HG03442 (cell line): ENCODE data around the gene SRSF5.
"Not testable (repeated sequence)": the region's sequence is repeated elsewhere in the genome, so short reads cannot be mapped to it uniquely, and the experiment has no call there.

Experiments
- ATAC-seq: cut with Tn5 transposase; IDR thresholded peaks from one replicate; pipeline ENCODE4 v1.9.1; 2021; ENCODE audit warnings: mild to moderate bottlenecking, moderate library complexity; ENCODE audit not compliant: unreplicated experiment

Gene SRSF5

GRCh38 chr14:69766984-69767368, at the start of gene SRSF5:
SRSF5 (plus strand) TSS chr14:69767142; CDS start chr14:69768157, 1,015 bp downstream.
- ATAC-seq: peak; percentile 79

DNA sequence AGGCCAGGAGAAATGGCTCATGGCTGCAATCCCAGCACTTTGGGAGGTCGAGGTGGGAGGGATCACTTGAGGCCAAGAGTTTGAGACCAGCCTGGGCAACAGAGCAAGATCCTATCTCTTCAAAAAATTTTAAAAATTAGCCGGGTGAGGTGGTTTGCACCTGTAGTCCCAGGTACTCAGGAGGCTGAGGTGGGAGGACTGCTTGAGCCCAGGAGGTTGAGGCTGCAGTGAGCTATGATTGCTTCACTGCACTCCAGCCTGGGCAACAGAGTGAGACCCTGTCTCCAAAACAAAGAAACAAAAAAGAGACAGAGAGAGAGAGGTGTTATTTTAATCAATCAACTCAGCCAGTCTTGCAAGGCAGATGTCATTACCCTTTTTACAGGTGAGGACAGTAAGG, 48.3 kb upstream of the SRSF5 start:
- ATAC-seq: not testable (repeated sequence)

- ATAC-seq: no peak
Measured at GRCh38 chr14:69719501-69719951, 47.4 kb upstream of the SRSF5 start.

DNA sequence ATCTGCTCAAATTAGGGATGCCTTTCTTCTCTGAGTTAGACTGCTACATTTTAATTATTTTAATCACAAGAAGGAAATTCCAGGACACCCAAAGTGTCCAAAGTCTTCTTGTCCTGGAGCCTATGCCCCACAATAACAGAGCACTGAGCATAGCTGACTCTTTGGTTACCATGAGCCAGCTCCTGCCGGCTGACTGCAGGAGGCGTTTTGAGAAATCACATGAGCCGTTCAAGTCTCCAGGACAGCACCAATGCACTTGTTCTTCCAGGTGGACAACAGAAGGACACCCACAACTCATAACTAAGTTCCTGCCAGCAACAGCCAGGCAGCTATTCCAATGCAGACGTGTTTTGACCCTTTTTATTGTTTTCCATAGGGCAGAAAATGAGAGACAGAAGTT, 46.0 kb upstream of the SRSF5 start:
- no peak for ATAC-seq

- peak; percentile 84 for ATAC-seq
Measured at GRCh38 chr14:69726761-69727511, 40.0 kb upstream of the SRSF5 start.

DNA sequence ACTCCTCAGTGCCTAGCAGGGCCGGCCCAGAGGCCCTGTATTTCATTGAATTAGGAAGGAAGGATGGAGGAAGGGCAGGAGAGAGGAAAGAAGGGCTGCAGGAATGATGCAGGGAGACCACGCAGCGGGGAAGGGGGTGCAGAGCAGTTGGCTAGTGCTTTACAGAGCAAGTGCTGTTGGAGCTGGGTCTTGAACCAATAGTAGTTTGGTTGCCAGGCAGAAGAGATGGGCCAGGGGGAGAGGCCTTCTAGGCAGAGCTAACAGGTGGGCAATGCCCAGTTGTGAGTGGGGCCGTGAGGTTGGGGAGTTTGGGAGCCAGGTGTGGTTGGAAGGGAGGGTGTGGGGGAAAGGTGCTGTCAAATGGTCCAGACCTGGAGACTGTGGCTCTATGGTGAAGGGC, 39.1 kb upstream of the SRSF5 start:
- ATAC-seq: no peak

DNA sequence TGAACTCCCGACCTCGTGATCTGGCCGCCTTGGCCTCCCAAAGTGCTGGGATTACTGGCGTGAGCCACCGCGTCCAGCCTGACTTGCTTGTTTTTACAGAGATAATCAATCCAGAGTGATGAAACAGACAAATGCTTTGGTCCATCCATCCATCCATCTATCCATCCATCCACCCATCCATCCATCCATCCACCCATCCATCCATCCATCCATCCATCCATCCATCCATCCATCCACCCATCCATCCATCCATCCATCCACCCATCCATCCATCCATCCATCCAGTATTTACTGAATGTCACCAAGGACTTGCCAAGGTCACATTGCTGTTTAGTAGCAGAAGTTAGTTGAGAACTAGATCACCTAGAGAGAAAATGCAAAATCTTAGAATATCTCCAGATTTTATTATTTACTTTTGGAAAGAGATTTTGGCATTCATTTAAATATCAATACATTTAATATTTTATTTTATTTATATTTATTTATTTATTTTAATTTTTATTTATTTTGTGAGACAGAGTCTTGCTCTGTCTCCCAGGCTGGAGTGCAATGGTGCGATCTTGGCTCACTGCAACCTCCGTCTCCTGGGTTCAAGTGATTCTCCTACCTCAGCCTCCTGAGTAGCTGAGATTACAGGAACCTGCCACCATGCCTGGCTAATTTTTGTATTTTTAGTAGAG, 34.9 kb upstream of the SRSF5 start:
- not testable (repeated sequence) for ATAC-seq

GRCh38 chr14:69736405-69736804, 30.5 kb upstream of the SRSF5 start:
- not testable (repeated sequence) for ATAC-seq

- ATAC-seq: no peak
Measured at GRCh38 chr14:69741055-69741454, 25.9 kb upstream of the SRSF5 start.

- no peak for ATAC-seq
Measured at GRCh38 chr14:69749956-69750355, 17.0 kb upstream of the SRSF5 start.

DNA sequence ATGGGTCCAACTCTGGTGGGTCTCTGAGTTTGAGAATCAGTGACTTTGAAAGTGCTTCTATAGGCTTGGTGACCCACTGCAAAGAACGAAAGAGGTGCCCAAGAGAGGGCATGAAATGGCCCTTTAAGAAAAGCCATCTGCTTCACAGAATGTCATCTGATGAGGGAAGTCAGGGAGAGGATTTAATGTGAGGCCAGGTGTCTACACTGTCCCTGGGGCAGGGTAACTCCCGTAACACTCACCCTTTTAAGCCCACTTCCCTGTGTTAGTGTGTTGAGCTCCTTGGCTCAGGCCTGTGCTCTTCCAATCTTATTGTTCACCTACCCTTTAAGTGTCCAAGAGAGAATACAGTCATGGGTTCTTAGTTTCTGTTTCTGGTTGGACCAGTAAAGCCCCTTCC, 16.4 kb upstream of the SRSF5 start:
- no peak for ATAC-seq

GRCh38 chr14:69752773-69753172, 14.2 kb upstream of the SRSF5 start:
- no peak for ATAC-seq

GRCh38 chr14:69753860-69754259, 13.1 kb upstream of the SRSF5 start:
- no peak for ATAC-seq

GRCh38 chr14:69754487-69754886, 12.5 kb upstream of the SRSF5 start:
- ATAC-seq: no peak

GRCh38 chr14:69755296-69755695, 11.6 kb upstream of the SRSF5 start:
- no peak for ATAC-seq

DNA sequence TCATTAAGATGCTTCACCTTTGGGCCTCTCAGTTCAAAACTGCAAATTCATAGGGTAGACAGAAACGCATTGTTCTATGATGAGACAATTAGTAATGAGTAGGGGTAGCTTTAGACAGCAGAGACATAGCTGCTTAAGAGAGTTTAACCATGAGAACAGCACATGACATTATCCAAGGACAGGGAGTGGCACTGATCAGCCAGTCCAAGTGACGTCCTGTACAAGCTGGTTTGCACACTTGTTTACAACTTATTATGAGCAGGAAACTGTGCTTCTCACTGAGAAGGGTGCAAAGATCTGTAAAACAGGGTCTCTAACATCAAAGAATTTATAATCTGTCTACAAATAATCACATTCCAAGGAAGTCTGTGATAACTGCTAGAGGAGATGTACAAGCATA, 11.2 kb upstream of the SRSF5 start:
- no peak for ATAC-seq

- no peak for ATAC-seq
Measured at GRCh38 chr14:69756298-69756697, 10.6 kb upstream of the SRSF5 start.

DNA sequence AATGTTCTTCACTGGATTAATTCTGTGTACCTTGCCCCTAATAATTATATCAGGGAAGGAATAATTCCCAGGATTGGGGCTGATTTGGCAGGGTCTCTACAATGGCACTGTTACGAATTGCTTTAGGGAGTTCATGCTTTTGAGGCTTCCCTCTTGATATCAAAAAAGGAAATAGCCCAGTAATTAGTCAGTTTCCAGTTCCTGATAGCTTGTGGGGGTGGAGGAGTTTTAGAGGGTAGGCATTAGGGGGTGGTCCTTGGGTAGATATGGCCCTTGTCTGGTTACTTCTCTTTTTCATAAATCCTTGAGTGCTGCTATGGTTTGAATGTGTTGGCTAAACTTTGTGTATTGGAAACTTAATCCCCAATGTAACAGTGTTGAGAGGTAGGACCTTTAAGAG, 6.1 kb upstream of the SRSF5 start:
- no peak for ATAC-seq

GRCh38 chr14:69763761-69764510, 3.0 kb upstream of the SRSF5 start:
- no peak for ATAC-seq

DNA sequence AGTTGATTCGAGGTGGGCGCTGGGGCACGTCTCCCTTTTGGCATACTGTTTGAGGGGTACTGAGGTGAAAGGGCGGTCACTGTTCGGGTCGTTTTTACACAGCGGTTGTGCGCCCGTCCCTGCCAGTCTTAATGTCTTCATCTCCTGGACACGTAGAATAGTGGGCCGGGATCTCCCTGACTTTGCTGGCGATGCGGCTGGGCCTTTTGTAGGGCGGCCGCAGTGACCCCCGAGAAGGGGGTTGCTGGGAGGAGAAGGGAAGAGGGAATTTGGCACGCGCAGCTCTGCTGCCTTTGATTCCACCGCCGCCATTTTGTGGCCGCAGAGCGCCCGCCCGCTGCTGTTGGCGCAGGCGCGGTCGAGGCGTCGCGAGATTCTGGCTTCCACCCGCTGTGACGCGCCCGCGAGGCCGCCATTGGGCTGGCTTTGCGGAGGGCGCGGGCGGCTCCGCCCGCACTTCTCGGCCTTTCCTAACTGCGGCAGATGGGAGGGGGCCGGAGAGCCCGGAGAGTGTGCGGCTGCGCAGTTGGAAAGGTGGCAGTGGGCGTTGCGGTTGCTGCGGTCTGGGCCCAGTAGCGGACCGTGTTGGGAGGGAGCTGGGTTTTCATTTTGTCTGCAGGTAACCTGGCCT, 542 bp downstream of the SRSF5 start:
- peak; percentile 63 for ATAC-seq

- no peak for ATAC-seq
Measured at GRCh38 chr14:69768873-69769272, 1.9 kb downstream of the SRSF5 start.
